GM19240 (cell line): ENCODE measurements around the gene FBL.
"Not testable (repeated sequence)": the region's sequence is repeated elsewhere in the genome, so short reads cannot be mapped to it uniquely, and the experiment has no call there.

Experiments used
- DNase-seq: peaks from one replicate; pipeline ENCODE4 v3.0.0; 2011; ENCODE audit warnings: low spot score; ENCODE audit not compliant: insufficient read length

The FBL gene

GRCh38 chr19:39825531-39826076, 20.6 kb downstream of the FBL start:
- no peak for DNase-seq

DNA sequence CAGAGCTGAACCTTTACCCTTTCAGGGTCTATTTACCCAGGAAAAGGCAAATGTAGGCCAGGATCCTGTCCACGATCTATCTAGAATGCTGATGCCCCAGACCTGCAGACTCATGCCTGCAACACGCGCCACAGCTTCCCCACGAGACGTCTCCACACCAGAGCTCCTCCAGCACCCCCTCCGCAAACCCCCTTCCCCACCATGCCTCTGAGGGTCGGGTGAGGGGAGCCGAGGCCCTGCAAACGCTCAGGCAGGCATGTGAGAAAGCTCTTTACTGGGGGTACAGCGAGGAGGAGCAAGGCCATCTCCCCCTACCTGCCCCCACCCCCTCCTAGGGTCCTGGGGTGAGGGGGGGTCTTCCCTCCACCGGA, 21.1 kb downstream of the FBL start:
- DNase-seq: no peak

- DNase-seq: peak; percentile 98
Observed at GRCh38 chr19:39824143-39825092, 21.8 kb downstream of the FBL start.

DNA sequence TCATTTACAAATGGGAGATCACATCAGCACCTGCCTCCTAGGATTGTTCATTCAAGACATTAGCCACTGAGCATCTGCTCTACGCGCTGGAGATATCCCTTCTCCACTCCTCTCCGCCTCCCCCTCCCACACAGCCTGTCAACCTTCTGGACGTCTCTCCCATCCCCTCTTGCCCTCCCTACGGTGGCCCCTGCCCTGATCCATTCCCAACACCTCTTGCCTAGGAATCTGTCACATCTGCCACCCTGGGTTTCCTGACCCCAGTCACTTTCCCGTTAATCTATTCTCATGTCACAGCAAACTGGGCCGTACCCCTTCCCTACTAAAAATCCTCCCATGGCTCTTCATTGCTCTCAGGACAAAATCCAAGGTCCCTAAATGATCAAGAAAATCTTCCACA, 22.5 kb downstream of the FBL start:
- DNase-seq: no peak

DNA sequence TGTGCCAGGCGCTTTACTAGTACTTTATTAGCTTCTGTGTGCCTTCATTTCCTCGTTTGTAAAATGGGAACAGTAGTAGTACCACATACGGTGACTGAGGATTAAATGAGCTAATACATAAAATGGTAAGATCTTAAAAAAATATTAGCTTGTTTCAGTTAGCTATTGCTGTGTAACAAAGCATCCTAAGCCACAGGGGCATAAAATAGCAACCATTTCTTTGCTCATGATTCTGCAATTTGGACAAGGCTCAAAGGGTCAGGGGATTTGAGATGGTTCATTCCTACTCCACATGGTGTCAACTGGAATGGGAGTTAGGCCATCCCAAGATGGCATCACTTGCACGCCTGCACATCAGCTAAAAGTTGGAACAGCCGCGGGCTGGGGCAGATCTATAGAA, 25.5 kb downstream of the FBL start:
- no peak for DNase-seq

GRCh38 chr19:39819786-39820185, 26.4 kb downstream of the FBL start:
- DNase-seq: no peak

DNA sequence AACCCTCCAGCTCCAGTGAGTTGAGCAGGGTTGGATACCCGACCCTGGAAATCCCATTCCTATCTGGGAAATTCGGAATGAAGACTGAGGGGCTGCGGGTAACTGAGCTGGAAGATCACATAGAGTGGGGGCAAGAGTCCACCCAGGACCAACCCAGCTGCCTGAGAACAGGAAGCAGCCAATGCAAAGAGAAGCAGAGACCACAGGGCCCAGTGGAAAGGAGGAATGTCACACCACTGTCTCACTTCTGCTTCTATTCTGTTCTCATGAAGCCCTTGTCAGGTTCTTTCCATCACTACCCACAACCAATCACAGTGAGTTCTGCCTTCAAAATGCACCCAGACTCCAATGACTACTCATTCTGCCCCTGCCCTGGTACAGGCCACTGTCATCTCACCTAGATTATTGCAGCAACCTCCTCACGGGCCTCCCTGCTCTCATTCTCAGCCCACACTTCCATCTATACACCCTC, 27.5 kb downstream of the FBL start:
- DNase-seq: peak; percentile 55

DNA sequence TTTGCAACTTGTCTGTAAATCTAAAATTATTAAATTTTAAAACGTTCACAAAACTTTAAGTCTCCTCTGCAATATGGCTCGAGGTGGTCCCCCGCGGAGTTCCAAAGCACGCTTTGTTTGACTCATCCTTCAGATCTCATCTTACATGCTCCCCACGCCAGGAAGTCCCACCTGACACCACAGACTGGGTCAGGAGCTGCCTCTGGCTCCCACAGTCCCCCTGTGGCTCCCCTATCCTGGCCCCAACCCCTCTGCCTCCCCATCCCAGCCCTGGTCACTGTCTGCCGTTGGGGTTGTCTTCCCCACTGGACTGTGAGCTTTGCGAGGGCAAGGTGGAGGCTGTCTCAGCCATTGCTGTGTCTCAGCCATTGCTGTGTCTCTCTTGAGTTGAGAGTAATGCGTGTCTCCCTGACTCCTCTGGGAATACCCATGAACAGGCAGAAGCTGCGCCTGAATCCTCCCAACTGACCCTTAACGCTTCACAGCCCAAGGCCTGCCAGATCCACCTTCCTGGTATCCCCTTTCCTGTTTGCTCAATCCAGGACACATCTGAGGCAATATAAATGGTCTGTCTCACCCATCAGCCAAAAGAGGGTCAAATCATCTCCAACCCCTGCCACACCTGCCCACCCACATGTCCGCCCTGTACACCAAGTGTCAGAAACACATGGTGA, 28.2 kb downstream of the FBL start:
- no peak for DNase-seq

GRCh38 chr19:39816287-39817048, 29.7 kb downstream of the FBL start:
- no peak for DNase-seq

- DNase-seq: no peak
Observed at GRCh38 chr19:39814595-39814994, 31.6 kb downstream of the FBL start.

- DNase-seq: not testable (repeated sequence)
Observed at GRCh38 chr19:39814111-39814510, 32.1 kb downstream of the FBL start.

DNA sequence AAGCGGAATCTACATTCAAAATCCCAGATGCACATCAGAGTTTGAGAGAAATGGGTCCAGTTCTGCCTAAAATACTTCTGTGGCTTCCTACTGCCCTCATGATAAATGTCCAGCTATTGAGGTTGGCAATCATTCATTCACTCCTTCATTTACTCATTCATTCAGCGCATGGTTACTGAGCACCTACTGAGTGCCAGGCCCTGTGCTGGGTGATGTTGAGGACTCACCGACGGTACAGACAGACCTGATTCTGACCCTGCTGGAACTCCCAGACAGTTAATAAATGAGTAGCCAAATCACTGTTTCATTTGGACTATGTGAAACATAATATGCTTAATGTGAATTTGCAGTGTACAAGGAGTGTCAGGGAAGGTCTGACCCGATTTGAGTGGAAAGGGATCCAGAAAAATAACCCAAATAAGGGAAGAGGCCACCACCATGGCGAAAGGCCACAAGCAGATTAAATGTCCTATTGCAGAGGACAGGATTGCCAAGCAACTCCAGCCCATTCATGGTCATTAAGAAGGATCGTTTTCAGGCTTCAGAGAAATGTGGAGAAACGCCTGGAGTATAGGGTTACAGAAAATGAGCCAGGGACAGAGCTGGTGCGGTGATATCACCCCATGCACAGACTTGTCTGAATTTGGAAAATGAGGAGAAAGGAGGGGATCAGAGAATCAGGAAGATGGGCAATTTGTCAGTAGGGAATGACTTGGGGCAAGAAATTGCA, 32.8 kb downstream of the FBL start:
- no peak for DNase-seq

DNA sequence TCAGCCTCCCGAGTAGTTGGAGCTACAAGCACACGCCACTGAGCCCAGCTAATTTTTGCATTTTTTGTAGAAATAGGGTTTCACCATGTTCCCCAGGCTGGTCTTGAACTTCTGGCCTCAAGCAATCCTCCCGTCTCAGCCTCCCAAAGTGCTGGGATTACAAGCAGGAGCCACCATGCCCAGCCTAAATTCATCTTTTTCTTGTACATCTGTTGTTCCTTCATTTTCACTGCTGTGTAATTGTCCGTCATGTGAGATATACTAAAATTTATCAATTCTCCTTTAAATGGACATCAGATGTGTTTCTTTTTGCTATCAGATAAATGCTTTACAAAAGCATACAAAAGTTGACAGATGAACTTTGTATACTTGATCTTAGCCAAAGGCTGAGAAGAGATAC, 35.1 kb downstream of the FBL start:
- no peak for DNase-seq

DNA sequence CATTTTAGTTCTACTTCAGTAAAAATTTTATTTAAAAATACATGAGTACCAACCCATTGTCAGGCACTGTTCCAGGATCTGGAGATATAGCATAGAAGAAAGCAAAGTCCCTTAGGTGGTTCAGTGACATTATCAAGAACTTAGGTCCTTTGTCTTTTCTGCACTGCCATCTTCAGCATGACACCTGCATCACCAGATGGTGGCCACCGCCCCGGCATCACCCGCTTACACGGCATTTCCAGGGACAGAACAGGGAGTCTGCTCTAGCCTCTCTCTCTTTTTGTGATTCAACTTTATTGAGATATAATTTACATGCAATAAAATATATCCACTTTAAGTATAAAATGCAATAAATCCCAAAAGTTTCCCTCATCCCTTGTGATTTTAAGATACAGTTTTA, 35.8 kb downstream of the FBL start:
- no peak for DNase-seq

- no peak for DNase-seq
Observed at GRCh38 chr19:39809368-39809767, 36.8 kb downstream of the FBL start.

GRCh38 chr19:39808688-39809087, 37.5 kb downstream of the FBL start:
- not testable (repeated sequence) for DNase-seq

GRCh38 chr19:39807846-39808364, 38.3 kb downstream of the FBL start:
- DNase-seq: no peak

- no peak for DNase-seq
Observed at GRCh38 chr19:39805104-39805503, 41.1 kb downstream of the FBL start.

DNA sequence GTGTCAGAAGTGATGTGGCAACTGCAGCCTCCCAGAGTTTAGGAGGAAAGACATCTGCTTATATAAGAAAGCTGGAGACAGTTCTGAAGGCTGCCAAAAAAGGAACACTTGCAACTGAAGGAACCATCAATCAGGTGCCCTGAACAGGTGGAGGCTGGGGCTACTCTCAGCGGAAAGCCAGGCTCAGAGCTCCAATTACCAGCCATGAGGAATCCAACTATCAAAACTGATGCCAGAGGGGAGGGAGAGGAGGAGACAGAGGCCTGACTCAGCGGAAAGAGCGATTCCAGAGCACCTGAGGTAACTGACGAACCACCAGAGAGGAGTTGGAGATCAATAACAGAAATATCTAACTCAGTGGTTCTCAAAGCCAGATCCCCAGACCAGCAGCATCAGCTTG, 43.2 kb downstream of the FBL start:
- DNase-seq: no peak

- DNase-seq: no peak
Observed at GRCh38 chr19:39797083-39797482, 49.1 kb downstream of the FBL start.
